Stimulated activated CD8-positive, alpha-beta memory T cell treated with anti-CD3 and anti-CD28 coated beads, Interleukin-7, amount 100 ng/mL, for 48 hours (primary cell): ENCODE measurements around the gene TFDP1.

ENCODE experiments used
- DNase-seq, 2 donors: peaks; one replicate each; pipeline ENCODE4 v3.0.0-alpha.2; 2020; ENCODE audit warnings: low read depth in 1 of 2; ENCODE audit errors: extremely low read depth in 1 of 2

Gene TFDP1

DNA sequence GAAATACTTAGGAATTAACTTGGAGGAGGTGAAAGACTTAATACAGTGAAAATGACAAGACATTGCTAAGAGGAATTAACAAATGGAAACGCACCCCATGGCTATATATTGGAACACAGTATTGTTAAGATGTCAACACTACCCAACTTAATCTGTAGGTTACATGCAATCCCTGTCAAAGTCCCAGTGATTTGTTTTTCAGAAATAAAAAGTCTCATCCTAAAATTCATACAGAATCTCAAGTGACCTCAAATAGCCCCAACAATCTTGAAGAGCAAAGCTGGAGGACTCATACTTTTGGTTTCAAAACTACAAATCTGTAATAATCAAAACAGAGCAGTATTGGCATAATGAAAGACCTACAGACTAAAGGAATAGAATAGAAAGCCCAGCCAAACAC is 60.2 kb downstream of the TFDP1 start:
- DNase-seq = no peak

DNA sequence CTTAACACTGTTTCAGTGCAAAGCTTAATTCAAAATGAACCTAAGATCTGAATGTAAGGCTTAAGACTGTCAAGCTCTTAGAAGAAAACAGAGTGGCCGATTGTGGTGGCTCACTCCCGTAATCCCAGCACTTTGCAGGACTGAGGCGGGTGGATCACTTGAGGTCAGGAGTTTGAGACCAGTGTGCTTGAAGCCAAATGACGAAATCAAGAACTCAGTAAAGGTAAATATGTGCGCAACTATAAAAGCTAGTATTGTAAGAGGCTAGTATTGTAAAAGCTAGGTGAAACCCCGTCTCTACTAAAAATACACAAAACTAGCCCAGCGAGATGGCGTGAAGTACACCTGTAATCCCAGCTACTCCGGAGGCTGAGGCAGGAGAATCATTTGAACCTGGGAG is 60.8 kb downstream of the TFDP1 start:
- no peak for DNase-seq

GRCh38 chr13:113646376-113646775 is 61.8 kb downstream of the TFDP1 start:
- no peak for DNase-seq

DNA sequence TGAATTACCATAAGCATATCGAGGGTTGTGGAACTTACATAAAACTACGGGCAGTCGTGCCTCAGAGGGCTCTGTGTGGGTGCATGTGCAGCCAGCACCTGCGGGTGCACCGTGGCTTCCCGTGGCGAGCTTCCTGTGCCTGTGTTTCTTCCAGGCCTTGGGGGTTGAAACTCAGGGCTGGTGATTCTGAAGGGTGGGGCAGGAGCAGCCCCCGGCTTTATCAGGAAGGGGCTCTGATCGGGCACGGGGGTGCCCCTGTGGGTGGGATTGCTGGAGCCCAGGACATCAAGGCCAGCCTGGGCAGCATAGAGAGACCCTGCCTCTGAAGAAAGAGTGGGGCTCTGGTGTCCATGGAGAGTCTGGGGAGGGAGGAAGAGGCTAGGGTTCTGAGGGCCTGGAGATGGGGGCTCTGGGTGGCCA is 62.4 kb downstream of the TFDP1 start:
- no peak for DNase-seq

GRCh38 chr13:113647351-113648215 is 63.0 kb downstream of the TFDP1 start:
- no peak for DNase-seq

GRCh38 chr13:113648216-113648610 is 63.7 kb downstream of the TFDP1 start:
- DNase-seq = no peak

DNA sequence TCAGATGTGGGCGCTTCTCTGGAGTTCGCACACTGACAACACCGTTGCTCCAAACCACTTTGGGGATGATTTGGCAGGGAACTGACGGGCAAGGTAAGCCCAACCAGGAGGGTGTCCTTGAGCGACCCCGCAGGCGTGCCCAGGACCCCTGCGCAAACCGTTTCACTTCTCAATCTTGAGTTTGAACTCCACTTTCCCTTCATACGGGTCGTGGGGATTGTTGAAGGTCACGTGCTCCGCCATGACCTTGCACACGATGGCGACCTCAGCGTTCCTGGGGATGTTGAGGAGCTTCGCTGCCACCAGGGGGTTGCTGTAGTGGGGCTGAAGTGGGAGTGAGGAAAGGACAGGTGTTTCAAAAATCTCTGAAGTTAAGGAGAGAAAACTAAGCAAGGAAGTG is 64.7 kb downstream of the TFDP1 start:
- no peak for DNase-seq

DNA sequence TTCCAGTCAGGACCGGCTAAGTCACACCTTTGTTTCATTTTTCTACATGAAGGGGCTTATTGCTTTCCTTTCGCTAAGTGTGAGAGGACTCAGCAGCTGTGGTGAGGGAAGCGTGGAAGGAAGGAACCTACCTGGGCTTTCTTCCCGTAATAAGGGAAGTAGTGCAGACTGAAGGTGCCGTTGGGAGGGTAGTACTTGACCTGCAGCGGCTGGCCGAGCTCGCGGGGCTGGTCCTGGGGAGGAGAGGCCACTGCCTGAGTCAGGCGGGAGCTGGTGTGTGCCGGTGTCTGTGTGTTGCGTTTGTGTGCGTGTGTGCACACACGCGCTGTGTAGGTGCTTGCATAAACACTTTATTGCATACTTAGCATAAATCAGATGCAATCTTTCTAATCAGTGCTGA is 65.7 kb downstream of the TFDP1 start:
- DNase-seq = no peak

- DNase-seq = no peak
These were observed 66.2 kb downstream of the TFDP1 start for GRCh38 chr13:113650731-113651148.

DNA sequence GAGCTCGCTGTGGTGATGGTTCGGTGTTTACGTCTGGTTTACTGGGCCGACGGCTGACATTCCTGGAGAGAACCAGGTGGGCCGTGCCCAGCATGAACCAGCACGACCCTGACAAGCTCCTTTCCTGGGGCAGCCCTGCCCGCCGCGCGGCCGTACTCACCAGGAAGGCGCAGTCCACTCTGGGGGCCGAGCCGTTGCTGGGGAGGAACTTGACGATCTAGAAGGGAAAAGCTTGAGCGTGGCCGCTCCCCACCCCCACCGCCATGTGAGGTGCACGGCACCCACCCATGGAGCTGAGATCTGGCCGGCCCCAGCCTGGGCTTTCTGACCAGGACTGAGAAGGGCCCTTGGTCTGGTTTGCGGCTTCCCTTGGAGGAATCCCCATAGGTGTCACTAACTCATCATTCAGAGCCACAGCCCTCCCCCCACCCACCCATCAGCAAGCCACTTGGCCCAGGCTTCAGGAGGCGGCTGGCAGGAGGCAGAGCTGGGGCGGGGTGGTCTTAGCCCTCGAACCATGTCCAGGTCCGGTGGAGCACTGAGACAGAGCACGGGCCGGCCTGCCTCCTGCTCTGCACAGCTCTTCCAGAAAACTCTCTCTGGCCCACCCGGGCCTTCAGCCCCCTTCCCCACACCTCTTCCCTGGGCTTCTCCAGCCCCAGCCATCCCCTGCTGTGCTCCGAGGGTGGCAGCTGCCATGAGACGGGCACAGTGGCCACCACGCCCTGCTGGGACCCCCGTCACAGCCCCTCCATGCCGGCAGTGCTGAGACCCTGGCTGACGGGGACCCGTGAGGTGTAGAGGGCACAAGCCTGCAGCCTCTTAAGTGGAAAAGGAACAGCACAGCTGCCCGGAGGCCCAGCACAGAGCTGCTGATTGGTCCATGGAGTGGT is 67.2 kb downstream of the TFDP1 start:
- no peak for DNase-seq

DNA sequence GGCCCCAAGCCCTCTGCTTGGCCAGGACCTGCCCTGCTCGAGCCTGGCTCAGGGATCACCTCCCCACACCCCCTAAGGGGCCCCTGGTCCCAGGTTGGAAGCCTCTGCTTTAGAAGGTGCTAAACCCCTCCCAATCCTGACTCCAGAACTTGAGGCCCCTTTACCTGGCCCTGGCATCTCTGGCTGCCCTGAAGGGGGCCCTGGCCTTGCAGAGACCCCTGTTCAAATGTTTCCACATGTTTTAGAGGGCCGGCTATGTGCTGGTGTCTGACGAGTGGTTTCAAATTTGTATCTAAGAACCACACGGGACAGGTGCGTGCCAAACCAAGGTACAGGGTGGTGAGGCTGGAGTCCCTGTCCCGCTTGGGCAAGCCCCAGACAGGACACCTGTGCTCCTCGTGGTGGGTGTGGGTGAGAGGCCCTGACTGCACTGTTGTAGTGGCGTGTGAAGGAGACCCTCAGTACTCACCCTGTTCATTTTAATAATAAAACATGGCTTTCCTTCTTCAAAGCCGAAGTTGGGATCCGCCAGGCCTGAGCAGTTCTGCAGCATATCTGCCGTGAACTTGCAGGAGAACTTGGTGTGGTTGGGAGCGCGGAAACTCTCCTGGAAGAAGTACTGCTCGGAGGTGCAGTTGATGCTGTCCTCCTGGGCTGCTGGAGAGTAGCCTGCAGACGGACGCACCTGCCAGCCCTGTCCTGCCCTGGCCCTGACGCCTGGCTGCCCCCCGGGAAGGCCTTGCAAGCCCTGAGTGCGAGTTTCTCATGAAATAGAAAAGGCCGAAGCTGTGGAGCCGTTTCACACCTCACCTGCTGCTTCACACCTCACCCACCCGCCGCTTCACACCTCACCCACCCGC is 68.1 kb downstream of the TFDP1 start:
- DNase-seq = no peak

DNA sequence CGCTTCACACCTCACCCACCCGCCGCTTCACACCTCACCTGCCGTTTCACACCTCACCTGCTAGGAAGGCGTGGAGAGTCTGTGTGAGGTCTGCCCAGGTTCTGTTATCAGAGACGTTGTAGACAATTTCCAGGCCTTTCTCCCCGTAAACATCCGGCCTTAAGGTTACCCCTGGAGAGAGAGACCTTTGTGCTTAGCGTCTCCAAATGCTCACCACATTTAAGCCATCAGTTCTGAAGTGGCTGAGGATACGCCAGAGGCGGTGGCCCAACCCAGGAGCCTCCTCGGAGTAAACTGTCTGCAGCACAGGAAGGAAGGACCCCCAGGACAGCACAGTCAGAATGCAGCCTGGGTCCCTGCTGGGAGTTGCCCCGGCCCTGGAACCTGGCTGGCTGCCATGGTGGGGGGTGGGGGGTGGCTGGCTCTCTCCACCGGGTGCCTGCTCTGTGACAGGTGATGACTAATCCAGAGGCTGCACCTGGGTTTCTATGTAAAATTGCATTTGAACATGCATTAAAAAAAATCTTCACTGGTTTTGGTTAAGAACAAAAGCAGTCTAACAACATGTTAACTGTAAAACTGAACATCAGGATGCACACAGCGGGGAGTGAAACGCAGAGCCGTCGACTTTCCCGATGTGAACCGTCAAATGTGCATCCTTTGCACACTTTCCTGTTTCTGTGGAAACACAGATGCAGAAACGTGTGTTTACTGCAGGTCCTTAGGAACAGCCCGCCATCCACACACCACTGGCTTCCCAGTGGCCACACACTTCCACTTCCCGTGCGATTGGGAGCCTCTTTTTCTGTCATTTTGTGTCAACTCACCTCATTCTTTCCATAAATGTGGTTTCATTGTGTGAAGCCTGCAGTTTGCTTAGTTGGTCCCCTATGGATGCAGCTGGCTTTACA is 69.0 kb downstream of the TFDP1 start:
- DNase-seq = no peak

- no peak for DNase-seq
These were observed 69.6 kb downstream of the TFDP1 start for GRCh38 chr13:113654175-113654560.

DNA sequence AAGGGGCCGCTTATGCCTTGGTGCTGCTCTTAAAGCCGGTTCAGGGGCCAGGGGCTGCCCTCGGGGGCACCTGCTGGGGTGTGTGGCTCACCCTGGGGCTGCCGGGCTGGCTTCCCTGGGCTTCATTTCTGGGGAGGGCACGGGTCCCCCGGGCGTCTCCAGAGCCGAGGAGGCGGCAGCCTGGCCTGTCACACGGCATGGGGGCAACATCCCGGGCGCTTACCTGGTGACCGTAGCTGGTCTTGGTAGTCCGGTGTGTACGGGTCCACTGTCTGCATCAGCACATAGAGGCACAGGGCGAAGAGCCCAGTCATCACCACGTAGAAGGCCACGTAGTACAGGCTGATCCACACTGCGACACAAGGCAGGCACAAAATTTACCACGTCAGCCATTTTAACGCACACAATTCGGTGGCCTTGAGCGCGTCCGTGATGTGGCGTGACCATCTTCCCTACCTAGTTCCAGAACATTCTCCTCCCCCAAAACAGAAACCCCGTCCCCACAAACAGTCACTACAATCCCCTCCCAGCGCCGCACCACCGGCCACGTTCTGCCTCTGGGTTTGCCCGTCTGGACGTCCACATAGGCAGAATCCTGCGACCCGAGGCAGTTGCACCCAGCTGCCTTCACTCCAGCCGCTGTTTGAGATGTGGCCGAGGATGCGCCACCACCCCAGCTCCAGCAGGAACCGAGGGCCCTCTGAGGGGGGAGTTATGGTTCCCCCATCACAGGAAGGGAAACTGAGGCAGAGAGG is 70.2 kb downstream of the TFDP1 start:
- no peak for DNase-seq

DNA sequence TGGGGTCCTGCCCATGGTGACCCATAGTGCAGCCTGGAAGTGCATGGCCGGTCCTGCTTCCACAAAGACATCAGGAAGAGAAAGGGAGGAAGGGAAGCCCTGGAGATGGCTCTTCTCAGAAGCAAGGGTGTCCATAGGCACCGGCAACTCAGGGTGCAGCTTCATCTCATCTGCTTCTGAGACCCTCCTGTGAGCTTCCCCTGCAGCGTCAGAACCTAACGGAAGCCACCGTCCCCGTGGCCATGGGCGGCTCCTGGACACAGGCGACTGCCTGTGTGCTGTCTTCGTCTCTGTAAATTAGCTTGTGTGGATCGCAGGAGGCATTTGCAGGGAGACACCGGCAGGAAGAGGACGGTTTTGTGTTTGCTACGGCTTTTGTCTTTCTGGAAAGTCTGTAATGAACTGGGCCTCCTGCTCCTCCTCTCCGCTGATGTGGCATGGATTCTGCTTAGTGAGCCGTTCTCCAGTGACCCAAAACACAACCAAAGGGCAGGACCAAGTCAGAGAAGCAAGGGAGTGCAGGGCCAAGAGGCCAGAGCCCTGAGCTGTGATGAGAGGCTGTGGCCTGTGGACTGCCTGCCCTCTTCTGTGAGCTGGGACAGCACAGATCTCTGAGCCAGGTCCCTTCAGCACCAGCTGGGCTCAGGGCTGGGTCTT is 70.9 kb downstream of the TFDP1 start:
- no peak for DNase-seq

DNA sequence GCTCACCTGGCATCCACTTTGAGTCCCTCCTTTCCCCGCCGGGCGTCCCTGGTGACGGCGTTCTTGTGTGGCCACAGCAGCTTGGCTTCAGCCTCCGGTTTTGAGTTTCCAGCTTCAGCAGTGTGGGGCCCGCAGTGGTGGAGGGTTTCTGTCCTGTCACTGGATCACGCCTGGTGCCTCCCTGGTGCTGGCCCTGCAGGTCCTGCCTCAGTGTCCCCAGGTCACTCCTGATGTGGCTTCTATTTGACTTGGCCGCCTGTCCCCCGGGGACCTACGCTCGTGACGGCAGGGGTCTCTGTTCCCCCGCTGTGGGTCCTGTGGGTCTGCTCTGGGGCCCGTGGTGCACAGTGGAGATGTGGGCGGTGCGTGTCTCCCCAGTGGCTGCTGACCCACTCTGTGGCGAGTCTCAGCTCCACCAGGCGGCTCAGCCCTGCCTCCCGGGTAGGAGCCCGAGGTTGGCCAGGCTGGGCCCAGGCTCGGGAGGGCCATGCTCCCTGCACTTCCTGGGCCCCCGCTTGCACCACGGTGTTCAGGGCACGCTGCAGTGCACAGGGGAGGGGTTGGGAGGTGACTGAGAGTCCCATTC is 71.5 kb downstream of the TFDP1 start:
- no peak for DNase-seq

- no peak for DNase-seq
These were observed 72.5 kb downstream of the TFDP1 start for GRCh38 chr13:113656831-113657671.
